ENCODE measurements around the gene ZNF398. TPM values are rescaled to one million over a fixed set of nuclear protein-coding genes. Genes with fewer than 3 reads are reported as not detected.

Gene ZNF398
- total RNA-seq, 1 donor from 2014 or later, result 16.6 TPM

GRCh38 chr7:149130572-149131198 is 16.6 kb upstream of the ZNF398 start:
- H3K4me1 Mint-ChIP-seq (ENCODE audit: low read depth, unreplicated experiment), result peaks cover 4% of the 10 kb centered on the region
- Histone ChIP-seq H3K79me2 (ENCODE audit: insufficient read depth, low read length) (peaks cover 22% of the 10 kb centered on the region), H3K36me3 (ENCODE audit: insufficient read depth, low read length) (no peaks in the 10 kb centered on the region), H3K27ac (ENCODE audit: low read depth, low read length) (no peak overlapping the region), H2AFZ (ENCODE audit: low read depth, low read length) (no peak overlapping the region), H3K27me3 (ENCODE audit: insufficient read depth, low read length) (no peaks in the 10 kb centered on the region), H3K4me1 (ENCODE audit: insufficient read depth, low read length) (peaks cover 6% of the 10 kb centered on the region), H3K9ac (ENCODE audit: low read length) (no peak overlapping the region), H3K4me2 (ENCODE audit: low read length) (no peak overlapping the region), H4K20me1 (ENCODE audit: insufficient read depth, low read length) (no peaks in the 10 kb centered on the region), H3K4me3 (ENCODE audit: insufficient read depth, low read depth, low read length) (no peak overlapping the region), H3K9me3 (ENCODE audit: insufficient read depth, low read depth, low read length) (peaks cover 6% of the 10 kb centered on the region)
- no peak overlapping the region for H3K27ac Mint-ChIP-seq (ENCODE audit: unreplicated experiment)
- H3K4me3 Mint-ChIP-seq (ENCODE audit: unreplicated experiment), result no peak overlapping the region
- peaks cover 9% of the 10 kb centered on the region for H3K9me3 Mint-ChIP-seq (ENCODE audit: unreplicated experiment)
- DNase-seq (ENCODE audit: low read depth) (no peak), FAIRE-seq (no peak)
- peaks cover 14% of the 10 kb centered on the region for H3K36me3 Mint-ChIP-seq (ENCODE audit: low read depth, unreplicated experiment)
- TF ChIP-seq CTCF (IDR thresholded peaks at IDR 0.05; ENCODE audit: insufficient read depth, low read depth, low read length) (no peak), EZH2 (IDR thresholded peaks at IDR 0.05; ENCODE audit: insufficient read depth, low read length) (no peak)
- H3K27me3 Mint-ChIP-seq (ENCODE audit: low read depth, unreplicated experiment), result no peaks in the 10 kb centered on the region

- H3K4me3 Mint-ChIP-seq (ENCODE audit: unreplicated experiment), result no peak overlapping the region
- no peak for FAIRE-seq
- Histone ChIP-seq H3K27ac (ENCODE audit: low read depth, low read length) (no peak overlapping the region), H3K4me3 (ENCODE audit: insufficient read depth, low read depth, low read length) (no peak overlapping the region), H3K4me1 (ENCODE audit: insufficient read depth, low read length) (peaks cover under 1% of the 10 kb centered on the region), H2AFZ (ENCODE audit: low read depth, low read length) (no peak overlapping the region), H3K79me2 (ENCODE audit: insufficient read depth, low read length) (peaks cover 4% of the 10 kb centered on the region), H3K9ac (ENCODE audit: low read length) (no peak overlapping the region), H3K36me3 (ENCODE audit: insufficient read depth, low read length) (no peaks in the 10 kb centered on the region), H3K9me3 (ENCODE audit: insufficient read depth, low read depth, low read length) (peaks cover 6% of the 10 kb centered on the region), H4K20me1 (ENCODE audit: insufficient read depth, low read length) (no peaks in the 10 kb centered on the region), H3K27me3 (ENCODE audit: insufficient read depth, low read length) (no peaks in the 10 kb centered on the region), H3K4me2 (ENCODE audit: low read length) (no peak overlapping the region)
- no peaks in the 10 kb centered on the region for H3K4me1 Mint-ChIP-seq (ENCODE audit: low read depth, unreplicated experiment)
- H3K27me3 Mint-ChIP-seq (ENCODE audit: low read depth, unreplicated experiment), result no peaks in the 10 kb centered on the region
- peaks cover 16% of the 10 kb centered on the region for H3K36me3 Mint-ChIP-seq (ENCODE audit: low read depth, unreplicated experiment)
- no peak for DNase-seq (ENCODE audit: low read depth)
- peaks cover 9% of the 10 kb centered on the region for H3K9me3 Mint-ChIP-seq (ENCODE audit: unreplicated experiment)
- no peak for TF ChIP-seq EZH2 (IDR thresholded peaks at IDR 0.05; ENCODE audit: insufficient read depth, low read length)
- H3K27ac Mint-ChIP-seq (ENCODE audit: unreplicated experiment), result no peak overlapping the region
Measured at GRCh38 chr7:149133028-149133710, 14.1 kb upstream of the ZNF398 start.

- Histone ChIP-seq H3K36me3 (ENCODE audit: insufficient read depth, low read length) (no peaks in the 10 kb centered on the region), H3K27ac (ENCODE audit: low read depth, low read length) (no peak overlapping the region), H3K79me2 (ENCODE audit: insufficient read depth, low read length) (no peaks in the 10 kb centered on the region), H2AFZ (ENCODE audit: low read depth, low read length) (no peak overlapping the region), H3K4me1 (ENCODE audit: insufficient read depth, low read length) (no peaks in the 10 kb centered on the region), H3K27me3 (ENCODE audit: insufficient read depth, low read length) (no peaks in the 10 kb centered on the region), H3K4me3 (ENCODE audit: insufficient read depth, low read depth, low read length) (no peak overlapping the region), H3K9me3 (ENCODE audit: insufficient read depth, low read depth, low read length) (no peaks in the 10 kb centered on the region), H3K9ac (ENCODE audit: low read length) (no peak overlapping the region), H4K20me1 (ENCODE audit: insufficient read depth, low read length) (no peaks in the 10 kb centered on the region), H3K4me2 (ENCODE audit: low read length) (no peak overlapping the region)
- Mint-ChIP-seq H3K4me1 (ENCODE audit: low read depth, unreplicated experiment) (no peaks in the 10 kb centered on the region), H3K27ac (ENCODE audit: unreplicated experiment) (no peak overlapping the region), H3K9me3 (ENCODE audit: unreplicated experiment) (peaks cover 3% of the 10 kb centered on the region), H3K36me3 (ENCODE audit: low read depth, unreplicated experiment) (peaks cover 7% of the 10 kb centered on the region), H3K27me3 (ENCODE audit: low read depth, unreplicated experiment) (no peaks in the 10 kb centered on the region), H3K4me3 (ENCODE audit: unreplicated experiment) (no peak overlapping the region)
- no peak for FAIRE-seq
- TF ChIP-seq CTCF (IDR thresholded peaks at IDR 0.05; ENCODE audit: insufficient read depth, low read depth, low read length) (no peak), EZH2 (IDR thresholded peaks at IDR 0.05; ENCODE audit: insufficient read depth, low read length) (no peak)
- DNase-seq (ENCODE audit: low read depth), result no peak
Measured at GRCh38 chr7:149136118-149136517, 11.1 kb upstream of the ZNF398 start.

All from astrocyte (in vitro differentiated cells and primary cell).